ENCODE results near the gene KRT17.

Gene KRT17

GRCh38 chr17:41651625-41652460 is 27.5 kb upstream of the KRT17 start:
- Histone ChIP-seq H3K9me3 (no peaks in the 10 kb centered on the region), H3K4me1 (ENCODE audit: control insufficient read depth in 1 of 2, insufficient read depth in 1 of 2, low read depth in 1 of 2, low read length in 1 of 2) (peaks cover 14% of the 10 kb centered on the region in 2 experiments), H3K27me3 (no peaks in the 10 kb centered on the region), H3K27ac (no peak overlapping the region), H3K4me3 (ENCODE audit: low read depth in 1 of 2, low read length in 1 of 2) (no peak overlapping the region), H3K36me3 (no peaks in the 10 kb centered on the region)
- TF ChIP-seq CTCF (IDR thresholded peaks at IDR 0.05) = no peak

- Histone ChIP-seq H3K27me3 (no peaks in the 10 kb centered on the region), H3K4me1 (ENCODE audit: control insufficient read depth in 1 of 2, insufficient read depth in 1 of 2, low read depth in 1 of 2, low read length in 1 of 2) (peaks cover 17 to 19% of the 10 kb centered on the region in 2 experiments), H3K9me3 (no peaks in the 10 kb centered on the region), H3K36me3 (no peaks in the 10 kb centered on the region), H3K4me3 (ENCODE audit: low read depth in 1 of 2, low read length in 1 of 2) (no peak overlapping the region), H3K27ac (no peak overlapping the region)
- TF ChIP-seq CTCF (IDR thresholded peaks at IDR 0.05) = no peak
Measured at GRCh38 chr17:41650794-41651624, 26.6 kb upstream of the KRT17 start.

- peaks cover 27 to 29% of the 10 kb centered on the region in 2 experiments for H3K4me1 ChIP-seq (ENCODE audit: control insufficient read depth in 1 of 2, insufficient read depth in 1 of 2, low read depth in 1 of 2, low read length in 1 of 2)
- no peaks in the 10 kb centered on the region for H3K9me3 ChIP-seq
- no peak for TF ChIP-seq CTCF (IDR thresholded peaks at IDR 0.05)
- H3K4me3 ChIP-seq (ENCODE audit: low read depth in 1 of 2, low read length in 1 of 2) = no peak overlapping the region
- H3K27me3 ChIP-seq = no peaks in the 10 kb centered on the region
- H3K36me3 ChIP-seq = no peaks in the 10 kb centered on the region
- no peak overlapping the region for H3K27ac ChIP-seq
Measured at GRCh38 chr17:41649923-41650519, 25.6 kb upstream of the KRT17 start.

- TF ChIP-seq CTCF (IDR thresholded peaks at IDR 0.05) = peak; percentile 85
- H3K27ac ChIP-seq = no peak overlapping the region
- peaks cover 30 to 33% of the 10 kb centered on the region in 2 experiments for H3K4me1 ChIP-seq (ENCODE audit: control insufficient read depth in 1 of 2, insufficient read depth in 1 of 2, low read depth in 1 of 2, low read length in 1 of 2)
Measured at GRCh38 chr17:41648411-41649195, 24.2 kb upstream of the KRT17 start.

GRCh38 chr17:41647940-41648410 is 23.6 kb upstream of the KRT17 start:
- no peaks in the 10 kb centered on the region for H3K36me3 ChIP-seq
- H3K4me1 ChIP-seq (ENCODE audit: control insufficient read depth in 1 of 2, insufficient read depth in 1 of 2, low read depth in 1 of 2, low read length in 1 of 2) = peaks cover 30 to 33% of the 10 kb centered on the region in 2 experiments
- no peaks in the 10 kb centered on the region for H3K9me3 ChIP-seq
- H3K27me3 ChIP-seq = no peaks in the 10 kb centered on the region
- H3K4me3 ChIP-seq (ENCODE audit: low read depth in 1 of 2, low read length in 1 of 2) = peak overlapping the region; percentile 52 to 64
- H3K27ac ChIP-seq = no peak overlapping the region
- peak; percentile 90 for TF ChIP-seq CTCF (IDR thresholded peaks at IDR 0.05)

More at GRCh38 chr17:41648411-41649195, 24.2 kb upstream of the KRT17 start:
- H3K36me3 ChIP-seq = no peaks in the 10 kb centered on the region
- H3K9me3 ChIP-seq = no peaks in the 10 kb centered on the region
- H3K4me3 ChIP-seq (ENCODE audit: low read depth in 1 of 2, low read length in 1 of 2) = peak overlapping the region; percentile 52 to 64
- no peaks in the 10 kb centered on the region for H3K27me3 ChIP-seq
